ENCODE measurements around the gene LAIR1. TPM values are rescaled to one million over a fixed set of nuclear protein-coding genes. Genes with fewer than 3 reads are reported as not detected.

Gene LAIR1
- total RNA-seq, 1 experiment from 2014 or later, result 0.37 TPM

DNA sequence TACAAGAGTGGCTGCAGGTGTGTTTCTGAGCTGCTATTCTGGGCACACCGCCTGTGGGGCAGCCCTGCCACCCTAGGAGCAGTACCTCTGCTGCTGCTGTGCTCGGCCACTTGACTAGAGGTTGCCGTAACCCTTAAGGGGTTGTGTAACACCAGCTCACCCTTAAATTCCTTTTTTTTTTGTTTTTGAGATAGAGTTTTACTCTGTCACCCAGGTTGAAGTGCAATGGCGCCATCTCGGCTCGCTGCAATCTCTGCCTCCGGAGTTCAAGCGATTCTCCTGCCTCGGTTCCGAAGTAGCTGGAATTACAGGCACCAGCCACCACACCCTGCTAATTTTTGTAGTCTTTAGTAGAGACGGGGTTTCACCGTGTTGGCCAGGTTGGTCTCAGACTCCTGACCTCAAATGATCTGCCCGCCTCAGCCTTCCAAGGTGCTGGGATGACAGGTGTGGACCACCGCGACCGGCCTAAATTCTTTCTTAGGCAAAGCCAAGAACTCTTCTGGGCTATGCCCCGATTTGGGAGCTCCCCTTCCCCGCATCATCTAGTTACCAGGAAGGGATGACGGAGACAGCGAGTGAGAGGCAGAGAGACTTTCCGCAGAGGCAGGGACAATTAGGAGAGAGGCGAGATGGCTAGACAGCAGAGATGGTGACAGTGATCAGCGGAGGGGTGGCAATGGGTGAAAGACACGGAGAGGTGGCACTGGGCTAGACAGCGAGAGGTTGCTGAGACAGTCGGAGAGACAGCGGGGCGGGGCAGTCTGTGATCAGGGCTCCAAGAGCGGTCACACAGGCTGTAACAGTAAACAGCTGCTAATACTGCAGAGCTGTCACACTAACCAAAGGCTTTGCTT, 47.4 kb downstream of the LAIR1 start (continued):
- TF ChIP-seq FOXK1 (CRISPR knock-in tag; IDR thresholded peaks at IDR 0.05) (no peak), GTF2I (CRISPR knock-in tag; conservative IDR thresholded peaks at IDR 0.05) (no peak)
- TF ChIP-seq, protein P1, sequence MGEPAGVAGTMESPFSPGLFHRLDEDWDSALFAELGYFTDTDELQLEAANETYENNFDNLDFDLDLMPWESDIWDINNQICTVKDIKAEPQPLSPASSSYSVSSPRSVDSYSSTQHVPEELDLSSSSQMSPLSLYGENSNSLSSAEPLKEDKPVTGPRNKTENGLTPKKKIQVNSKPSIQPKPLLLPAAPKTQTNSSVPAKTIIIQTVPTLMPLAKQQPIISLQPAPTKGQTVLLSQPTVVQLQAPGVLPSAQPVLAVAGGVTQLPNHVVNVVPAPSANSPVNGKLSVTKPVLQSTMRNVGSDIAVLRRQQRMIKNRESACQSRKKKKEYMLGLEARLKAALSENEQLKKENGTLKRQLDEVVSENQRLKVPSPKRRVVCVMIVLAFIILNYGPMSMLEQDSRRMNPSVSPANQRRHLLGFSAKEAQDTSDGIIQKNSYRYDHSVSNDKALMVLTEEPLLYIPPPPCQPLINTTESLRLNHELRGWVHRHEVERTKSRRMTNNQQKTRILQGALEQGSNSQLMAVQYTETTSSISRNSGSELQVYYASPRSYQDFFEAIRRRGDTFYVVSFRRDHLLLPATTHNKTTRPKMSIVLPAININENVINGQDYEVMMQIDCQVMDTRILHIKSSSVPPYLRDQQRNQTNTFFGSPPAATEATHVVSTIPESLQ (CRISPR knock-in tag; IDR thresholded peaks at IDR 0.05), result no peak

DNA sequence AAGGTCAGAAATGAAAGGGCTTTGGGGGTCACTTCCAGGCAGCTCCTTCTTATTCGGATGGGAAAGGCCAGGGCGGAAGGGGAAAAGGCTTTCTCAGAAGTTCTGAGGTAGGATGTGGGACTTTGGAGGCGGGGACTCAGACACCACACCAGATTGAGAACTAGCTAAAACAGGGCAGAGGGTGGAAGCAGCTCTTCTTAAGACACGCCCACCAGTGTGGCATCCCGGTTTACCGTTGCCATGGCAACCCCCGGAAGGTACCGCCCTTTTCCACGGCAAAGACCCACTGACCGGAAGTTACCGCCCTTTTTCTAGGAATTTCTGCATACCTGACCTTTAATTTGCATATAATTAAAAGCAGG, 48.0 kb downstream of the LAIR1 start:
- ATAC-seq (peak; percentile 91), DNase-seq (ENCODE audit: low spot score) (peak; percentile 86)
- no peak overlapping the region for H3K27ac Mint-ChIP-seq
- H3K4me3 Mint-ChIP-seq, result no peak overlapping the region
- peaks cover 21% of the 10 kb centered on the region for H3K27me3 Mint-ChIP-seq (ENCODE audit: low read depth)
- TF ChIP-seq KAT7 (CRISPR knock-in tag; IDR thresholded peaks at IDR 0.05; ENCODE audit: borderline replicate concordance), result no peak
- TF ChIP-seq NR2C2 (CRISPR knock-in tag; IDR thresholded peaks at IDR 0.05), result no peak
- TF ChIP-seq MYBL2 (CRISPR knock-in tag; IDR thresholded peaks at IDR 0.05), result no peak
- TF ChIP-seq, protein P2, sequence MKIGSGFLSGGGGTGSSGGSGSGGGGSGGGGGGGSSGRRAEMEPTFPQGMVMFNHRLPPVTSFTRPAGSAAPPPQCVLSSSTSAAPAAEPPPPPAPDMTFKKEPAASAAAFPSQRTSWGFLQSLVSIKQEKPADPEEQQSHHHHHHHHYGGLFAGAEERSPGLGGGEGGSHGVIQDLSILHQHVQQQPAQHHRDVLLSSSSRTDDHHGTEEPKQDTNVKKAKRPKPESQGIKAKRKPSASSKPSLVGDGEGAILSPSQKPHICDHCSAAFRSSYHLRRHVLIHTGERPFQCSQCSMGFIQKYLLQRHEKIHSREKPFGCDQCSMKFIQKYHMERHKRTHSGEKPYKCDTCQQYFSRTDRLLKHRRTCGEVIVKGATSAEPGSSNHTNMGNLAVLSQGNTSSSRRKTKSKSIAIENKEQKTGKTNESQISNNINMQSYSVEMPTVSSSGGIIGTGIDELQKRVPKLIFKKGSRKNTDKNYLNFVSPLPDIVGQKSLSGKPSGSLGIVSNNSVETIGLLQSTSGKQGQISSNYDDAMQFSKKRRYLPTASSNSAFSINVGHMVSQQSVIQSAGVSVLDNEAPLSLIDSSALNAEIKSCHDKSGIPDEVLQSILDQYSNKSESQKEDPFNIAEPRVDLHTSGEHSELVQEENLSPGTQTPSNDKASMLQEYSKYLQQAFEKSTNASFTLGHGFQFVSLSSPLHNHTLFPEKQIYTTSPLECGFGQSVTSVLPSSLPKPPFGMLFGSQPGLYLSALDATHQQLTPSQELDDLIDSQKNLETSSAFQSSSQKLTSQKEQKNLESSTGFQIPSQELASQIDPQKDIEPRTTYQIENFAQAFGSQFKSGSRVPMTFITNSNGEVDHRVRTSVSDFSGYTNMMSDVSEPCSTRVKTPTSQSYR (CRISPR knock-in tag; IDR thresholded peaks at IDR 0.05), result no peak
- TF ChIP-seq, protein P3, sequence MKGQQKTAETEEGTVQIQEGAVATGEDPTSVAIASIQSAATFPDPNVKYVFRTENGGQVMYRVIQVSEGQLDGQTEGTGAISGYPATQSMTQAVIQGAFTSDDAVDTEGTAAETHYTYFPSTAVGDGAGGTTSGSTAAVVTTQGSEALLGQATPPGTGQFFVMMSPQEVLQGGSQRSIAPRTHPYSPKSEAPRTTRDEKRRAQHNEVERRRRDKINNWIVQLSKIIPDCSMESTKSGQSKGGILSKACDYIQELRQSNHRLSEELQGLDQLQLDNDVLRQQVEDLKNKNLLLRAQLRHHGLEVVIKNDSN (CRISPR knock-in tag; IDR thresholded peaks at IDR 0.05), result no peak
- TF ChIP-seq, protein P4, sequence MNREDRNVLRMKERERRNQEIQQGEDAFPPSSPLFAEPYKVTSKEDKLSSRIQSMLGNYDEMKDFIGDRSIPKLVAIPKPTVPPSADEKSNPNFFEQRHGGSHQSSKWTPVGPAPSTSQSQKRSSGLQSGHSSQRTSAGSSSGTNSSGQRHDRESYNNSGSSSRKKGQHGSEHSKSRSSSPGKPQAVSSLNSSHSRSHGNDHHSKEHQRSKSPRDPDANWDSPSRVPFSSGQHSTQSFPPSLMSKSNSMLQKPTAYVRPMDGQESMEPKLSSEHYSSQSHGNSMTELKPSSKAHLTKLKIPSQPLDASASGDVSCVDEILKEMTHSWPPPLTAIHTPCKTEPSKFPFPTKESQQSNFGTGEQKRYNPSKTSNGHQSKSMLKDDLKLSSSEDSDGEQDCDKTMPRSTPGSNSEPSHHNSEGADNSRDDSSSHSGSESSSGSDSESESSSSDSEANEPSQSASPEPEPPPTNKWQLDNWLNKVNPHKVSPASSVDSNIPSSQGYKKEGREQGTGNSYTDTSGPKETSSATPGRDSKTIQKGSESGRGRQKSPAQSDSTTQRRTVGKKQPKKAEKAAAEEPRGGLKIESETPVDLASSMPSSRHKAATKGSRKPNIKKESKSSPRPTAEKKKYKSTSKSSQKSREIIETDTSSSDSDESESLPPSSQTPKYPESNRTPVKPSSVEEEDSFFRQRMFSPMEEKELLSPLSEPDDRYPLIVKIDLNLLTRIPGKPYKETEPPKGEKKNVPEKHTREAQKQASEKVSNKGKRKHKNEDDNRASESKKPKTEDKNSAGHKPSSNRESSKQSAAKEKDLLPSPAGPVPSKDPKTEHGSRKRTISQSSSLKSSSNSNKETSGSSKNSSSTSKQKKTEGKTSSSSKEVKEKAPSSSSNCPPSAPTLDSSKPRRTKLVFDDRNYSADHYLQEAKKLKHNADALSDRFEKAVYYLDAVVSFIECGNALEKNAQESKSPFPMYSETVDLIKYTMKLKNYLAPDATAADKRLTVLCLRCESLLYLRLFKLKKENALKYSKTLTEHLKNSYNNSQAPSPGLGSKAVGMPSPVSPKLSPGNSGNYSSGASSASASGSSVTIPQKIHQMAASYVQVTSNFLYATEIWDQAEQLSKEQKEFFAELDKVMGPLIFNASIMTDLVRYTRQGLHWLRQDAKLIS (CRISPR knock-in tag; IDR thresholded peaks at IDR 0.05; ENCODE audit: borderline replicate concordance), result no peak
- no peak for TF ChIP-seq ZNF121 (CRISPR knock-in tag; IDR thresholded peaks at IDR 0.05)
- TF ChIP-seq CREB1 (CRISPR knock-in tag; IDR thresholded peaks at IDR 0.05), result no peak
- peaks cover 12% of the 10 kb centered on the region for H3K4me1 Mint-ChIP-seq
- peaks cover 24% of the 10 kb centered on the region for H3K9me3 Mint-ChIP-seq
- CTCF ChIA-PET, result interaction anchor here (0.5 to 3.6 kb wide), 13 partner anchors 9 to 404 kb away, joined by 3 to 36 read pairs (median 5); partner anchors contain the start of gene MBOAT7
- H3K36me3 Mint-ChIP-seq, result peaks cover 12% of the 10 kb centered on the region
- POLR2A ChIA-PET, result interaction anchor here (0.5 to 1.7 kb wide), 4 partner anchors 51 to 137 kb away, joined by 4 to 9 read pairs (median 6); partner anchors contain the start of gene MBOAT7

DNA sequence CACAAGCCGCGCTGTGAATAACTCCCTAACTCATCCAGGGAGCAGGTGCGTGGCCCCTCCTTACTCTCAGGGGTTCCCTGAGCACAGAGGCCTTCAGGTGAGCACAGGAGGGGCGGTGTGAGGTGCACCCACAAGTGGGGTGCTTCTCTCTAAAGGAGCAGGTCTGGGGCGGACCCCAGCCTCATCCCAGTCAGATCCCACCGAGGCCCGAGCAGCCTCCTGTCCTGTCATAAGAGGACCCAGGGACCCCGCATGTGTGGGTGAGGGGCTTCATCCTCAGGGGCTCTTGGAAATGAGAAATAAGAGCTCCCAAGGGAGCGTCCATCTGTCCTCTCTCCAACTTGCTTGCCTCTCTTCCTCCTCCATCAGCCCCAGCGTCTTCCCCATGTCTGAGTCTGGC, 48.8 kb downstream of the LAIR1 start:
- no peak overlapping the region for H3K27ac Mint-ChIP-seq
- ChIA-PET CTCF (interaction anchor here (0.5 to 3.6 kb wide), 5 partner anchors 18 to 151 kb away, joined by 3 to 36 read pairs (median 8); partner anchors contain the start of gene MBOAT7), POLR2A (interaction anchor here (1.3 kb wide), 1 partner anchor 106 kb away, joined by 4 read pairs; no protein-coding TSS in a partner anchor)
- H3K27me3 Mint-ChIP-seq (ENCODE audit: low read depth), result peaks cover 18% of the 10 kb centered on the region
- H3K4me3 Mint-ChIP-seq, result no peak overlapping the region
- peaks cover 16% of the 10 kb centered on the region for H3K9me3 Mint-ChIP-seq
- DNase-seq (ENCODE audit: low spot score) (no peak), ATAC-seq (no peak)
- peaks cover 12% of the 10 kb centered on the region for H3K4me1 Mint-ChIP-seq
- peaks cover 4% of the 10 kb centered on the region for H3K36me3 Mint-ChIP-seq
- TF ChIP-seq TEAD1 (CRISPR knock-in tag; IDR thresholded peaks at IDR 0.05) (no peak), SOX15 (CRISPR knock-in tag; IDR thresholded peaks at IDR 0.05) (no peak), ELF4 (CRISPR knock-in tag; IDR thresholded peaks at IDR 0.05; ENCODE audit: low read depth) (no peak), ZNF121 (CRISPR knock-in tag; IDR thresholded peaks at IDR 0.05) (no peak), NR3C1 (CRISPR knock-in tag; conservative IDR thresholded peaks at IDR 0.05; ENCODE audit: low read depth) (no peak), EMX1 (CRISPR knock-in tag; IDR thresholded peaks at IDR 0.05) (no peak)
- TF ChIP-seq, protein P5, sequence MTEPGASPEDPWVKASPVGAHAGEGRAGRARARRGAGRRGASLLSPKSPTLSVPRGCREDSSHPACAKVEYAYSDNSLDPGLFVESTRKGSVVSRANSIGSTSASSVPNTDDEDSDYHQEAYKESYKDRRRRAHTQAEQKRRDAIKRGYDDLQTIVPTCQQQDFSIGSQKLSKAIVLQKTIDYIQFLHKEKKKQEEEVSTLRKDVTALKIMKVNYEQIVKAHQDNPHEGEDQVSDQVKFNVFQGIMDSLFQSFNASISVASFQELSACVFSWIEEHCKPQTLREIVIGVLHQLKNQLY (CRISPR knock-in tag; IDR thresholded peaks at IDR 0.05), result no peak
- TF ChIP-seq, protein P6, sequence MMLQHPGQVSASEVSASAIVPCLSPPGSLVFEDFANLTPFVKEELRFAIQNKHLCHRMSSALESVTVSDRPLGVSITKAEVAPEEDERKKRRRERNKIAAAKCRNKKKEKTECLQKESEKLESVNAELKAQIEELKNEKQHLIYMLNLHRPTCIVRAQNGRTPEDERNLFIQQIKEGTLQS (CRISPR knock-in tag; conservative IDR thresholded peaks at IDR 0.05), result no peak
- TF ChIP-seq, protein P7, sequence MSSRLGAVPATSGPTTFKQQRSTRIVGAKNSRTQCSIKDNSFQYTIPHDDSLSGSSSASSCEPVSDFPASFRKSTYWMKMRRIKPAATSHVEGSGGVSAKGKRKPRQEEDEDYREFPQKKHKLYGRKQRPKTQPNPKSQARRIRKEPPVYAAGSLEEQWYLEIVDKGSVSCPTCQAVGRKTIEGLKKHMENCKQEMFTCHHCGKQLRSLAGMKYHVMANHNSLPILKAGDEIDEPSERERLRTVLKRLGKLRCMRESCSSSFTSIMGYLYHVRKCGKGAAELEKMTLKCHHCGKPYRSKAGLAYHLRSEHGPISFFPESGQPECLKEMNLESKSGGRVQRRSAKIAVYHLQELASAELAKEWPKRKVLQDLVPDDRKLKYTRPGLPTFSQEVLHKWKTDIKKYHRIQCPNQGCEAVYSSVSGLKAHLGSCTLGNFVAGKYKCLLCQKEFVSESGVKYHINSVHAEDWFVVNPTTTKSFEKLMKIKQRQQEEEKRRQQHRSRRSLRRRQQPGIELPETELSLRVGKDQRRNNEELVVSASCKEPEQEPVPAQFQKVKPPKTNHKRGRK (CRISPR knock-in tag; IDR thresholded peaks at IDR 0.05; ENCODE audit: borderline replicate concordance), result no peak
- TF ChIP-seq, protein P8, sequence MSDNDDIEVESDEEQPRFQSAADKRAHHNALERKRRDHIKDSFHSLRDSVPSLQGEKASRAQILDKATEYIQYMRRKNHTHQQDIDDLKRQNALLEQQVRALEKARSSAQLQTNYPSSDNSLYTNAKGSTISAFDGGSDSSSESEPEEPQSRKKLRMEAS (CRISPR knock-in tag; IDR thresholded peaks at IDR 0.05), result no peak
